Nephron progenitor cell (in vitro differentiated cells): Measurements from ENCODE around the gene STX10.
"Not testable (repeated sequence)": the region's sequence is repeated elsewhere in the genome, so short reads cannot be mapped to it uniquely, and the experiment has no call there.

Source experiments
- DNase-seq: peaks from one replicate; pipeline ENCODE4 v3.0.0; 2021
- H3K27ac Mint-ChIP-seq: 2 replicates; pipeline ENCODE4 v1.8.0; 2021; ENCODE audit warnings: mild to moderate bottlenecking, moderate library complexity, mixed read lengths
- H3K27me3 Mint-ChIP-seq: 2 replicates; pipeline ENCODE4 v1.8.0; 2021; ENCODE audit warnings: mild to moderate bottlenecking, low read depth, mixed read lengths; ENCODE audit not compliant: poor library complexity
- H3K36me3 Mint-ChIP-seq: 2 replicates; pipeline ENCODE4 v1.8.0; 2021; ENCODE audit warnings: low read depth, mixed read lengths
- H3K4me1 Mint-ChIP-seq: 2 replicates; pipeline ENCODE4 v1.8.0; 2021; ENCODE audit warnings: mixed read lengths
- H3K4me3 Mint-ChIP-seq: 2 replicates; pipeline ENCODE4 v1.8.0; 2021; ENCODE audit warnings: mild to moderate bottlenecking, moderate library complexity, mixed read lengths
- H3K9me3 Mint-ChIP-seq: 2 replicates; pipeline ENCODE4 v1.8.0; 2021; ENCODE audit warnings: mild to moderate bottlenecking, moderate library complexity, mixed read lengths
- TF ChIP-seq, protein P1 (sequence below): fragments of 200-600 bp; sonication (generic); IDR thresholded peaks from 2 replicates; pipeline ENCODE4 v1.5.0; 2021; ENCODE audit warnings: antibody characterized with exemption

Gene STX10

DNA sequence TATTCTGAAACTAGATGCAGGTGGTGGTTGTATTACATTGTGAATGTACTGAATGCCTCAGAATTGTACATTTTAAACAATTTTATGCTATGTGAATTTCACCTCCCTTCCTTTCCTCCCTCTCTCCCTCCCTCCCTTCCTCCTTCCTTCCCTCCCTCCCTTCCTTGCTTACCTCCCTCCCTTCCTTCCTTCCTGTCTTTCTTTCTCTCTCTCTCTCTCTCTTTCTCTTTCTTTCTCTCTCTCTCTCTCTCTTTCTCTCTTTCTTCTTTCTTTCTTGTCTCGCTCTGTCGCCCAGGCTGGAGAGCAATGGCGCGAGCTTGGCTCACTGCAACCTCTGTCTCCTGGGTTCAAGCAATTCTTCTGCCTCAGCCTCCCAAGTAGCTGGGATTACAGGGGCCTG, 37.2 kb upstream of the STX10 start:
- H3K36me3 Mint-ChIP-seq, result no peaks in the 10 kb centered on the region

DNA sequence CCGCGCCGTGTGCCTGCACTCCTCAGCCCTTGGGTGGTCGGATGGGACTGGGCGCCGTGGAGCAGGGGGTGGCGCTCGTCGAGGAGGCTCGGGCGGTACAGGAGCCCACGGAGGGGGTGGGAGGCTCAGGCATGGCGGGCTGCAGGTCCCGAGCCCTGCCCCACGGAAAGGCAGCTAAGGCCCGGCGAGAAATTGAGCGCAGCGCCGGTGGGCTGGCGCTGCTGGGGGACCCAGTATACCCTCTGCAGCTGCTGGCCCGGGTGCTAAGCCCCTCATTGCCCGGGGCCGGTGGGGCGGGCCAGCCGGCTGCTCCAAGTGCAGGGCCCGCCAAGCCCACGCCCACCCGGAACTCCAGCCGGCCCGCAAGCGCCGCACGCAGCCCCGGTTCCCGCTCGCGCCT, 36.5 kb upstream of the STX10 start:
- not testable (repeated sequence) for H3K4me3 Mint-ChIP-seq, H3K27ac Mint-ChIP-seq, H3K9me3 Mint-ChIP-seq, DNase-seq, H3K27me3 Mint-ChIP-seq, H3K36me3 Mint-ChIP-seq
- H3K4me1 Mint-ChIP-seq, result peaks cover 17% of the 10 kb centered on the region

More for the DNA sequence above, 37.2 kb upstream of the STX10 start:
- H3K4me3 Mint-ChIP-seq, result no peak overlapping the region
- peak overlapping the region; percentile 87 for H3K27ac Mint-ChIP-seq
- no peak for DNase-seq
- TF ChIP-seq, protein P1, sequence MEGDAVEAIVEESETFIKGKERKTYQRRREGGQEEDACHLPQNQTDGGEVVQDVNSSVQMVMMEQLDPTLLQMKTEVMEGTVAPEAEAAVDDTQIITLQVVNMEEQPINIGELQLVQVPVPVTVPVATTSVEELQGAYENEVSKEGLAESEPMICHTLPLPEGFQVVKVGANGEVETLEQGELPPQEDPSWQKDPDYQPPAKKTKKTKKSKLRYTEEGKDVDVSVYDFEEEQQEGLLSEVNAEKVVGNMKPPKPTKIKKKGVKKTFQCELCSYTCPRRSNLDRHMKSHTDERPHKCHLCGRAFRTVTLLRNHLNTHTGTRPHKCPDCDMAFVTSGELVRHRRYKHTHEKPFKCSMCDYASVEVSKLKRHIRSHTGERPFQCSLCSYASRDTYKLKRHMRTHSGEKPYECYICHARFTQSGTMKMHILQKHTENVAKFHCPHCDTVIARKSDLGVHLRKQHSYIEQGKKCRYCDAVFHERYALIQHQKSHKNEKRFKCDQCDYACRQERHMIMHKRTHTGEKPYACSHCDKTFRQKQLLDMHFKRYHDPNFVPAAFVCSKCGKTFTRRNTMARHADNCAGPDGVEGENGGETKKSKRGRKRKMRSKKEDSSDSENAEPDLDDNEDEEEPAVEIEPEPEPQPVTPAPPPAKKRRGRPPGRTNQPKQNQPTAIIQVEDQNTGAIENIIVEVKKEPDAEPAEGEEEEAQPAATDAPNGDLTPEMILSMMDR, result no peak
- peaks cover 11% of the 10 kb centered on the region for H3K4me1 Mint-ChIP-seq
- no peaks in the 10 kb centered on the region for H3K9me3 Mint-ChIP-seq
- peaks cover 3% of the 10 kb centered on the region for H3K27me3 Mint-ChIP-seq

DNA sequence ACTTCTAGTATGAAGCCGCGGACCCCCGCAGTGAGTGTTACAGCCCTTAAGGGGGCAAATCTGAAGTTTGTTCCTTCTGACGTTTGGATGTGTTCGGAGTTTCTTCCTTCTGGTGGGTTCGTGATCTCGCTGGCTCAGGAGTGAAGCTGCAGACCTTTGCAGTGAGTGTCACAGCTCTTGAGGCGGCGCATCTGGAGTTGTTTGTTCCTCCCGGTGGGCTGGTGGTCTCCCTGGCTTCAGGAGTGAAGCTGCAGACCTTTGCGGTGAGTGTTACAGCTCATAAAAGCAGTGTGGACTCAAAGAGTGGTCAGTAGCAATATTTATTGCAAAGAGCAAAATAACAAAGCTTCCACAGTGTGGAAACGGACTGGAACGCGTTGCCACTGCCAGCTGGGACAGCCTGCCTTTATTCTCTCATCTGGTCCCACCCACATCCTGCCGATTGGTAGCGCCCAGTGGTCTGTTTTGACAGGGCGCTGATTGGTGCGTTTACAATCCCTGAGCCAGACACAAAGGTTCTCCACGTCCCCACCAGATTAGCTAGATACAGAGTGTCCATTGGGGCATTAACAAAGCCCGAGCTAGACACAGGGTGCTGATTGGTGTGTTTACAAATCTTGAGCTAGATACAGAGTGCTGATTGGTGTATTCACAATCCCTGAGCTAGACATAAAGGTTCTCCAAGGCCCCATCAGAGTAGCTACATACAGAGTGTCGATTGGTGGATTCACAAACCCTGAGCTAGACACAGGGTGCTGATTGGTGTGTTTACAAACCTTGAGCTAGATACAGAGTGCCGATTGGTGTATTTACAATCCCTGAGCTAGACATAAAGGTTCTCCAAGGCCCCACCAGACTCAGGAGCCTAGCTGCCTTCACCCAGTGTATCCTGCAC, 35.8 kb upstream of the STX10 start:
- not testable (repeated sequence) for H3K9me3 Mint-ChIP-seq, H3K4me3 Mint-ChIP-seq, H3K36me3 Mint-ChIP-seq, DNase-seq, H3K27me3 Mint-ChIP-seq
- Mint-ChIP-seq H3K27ac (peak overlapping the region; percentile 94), H3K4me1 (peaks cover 20% of the 10 kb centered on the region)

DNA sequence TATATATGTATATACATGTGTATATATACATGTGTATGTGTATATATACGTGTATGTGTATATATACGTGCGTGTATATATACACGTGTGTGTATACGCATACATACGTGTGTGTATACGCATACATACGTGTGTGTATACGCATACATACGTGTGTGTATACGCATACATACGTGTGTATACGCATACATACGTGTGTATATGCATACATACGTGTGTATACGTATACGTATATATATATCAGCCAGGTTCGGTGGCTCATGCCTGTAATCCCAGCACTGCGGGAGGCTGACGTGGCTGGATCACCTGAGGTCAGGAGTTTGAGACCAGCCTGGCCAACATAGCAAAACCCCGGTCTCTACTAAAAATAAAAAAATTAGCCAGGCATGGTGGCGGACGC, 34.8 kb upstream of the STX10 start:
- not testable (repeated sequence) for H3K4me3 Mint-ChIP-seq, H3K27ac Mint-ChIP-seq, H3K36me3 Mint-ChIP-seq, H3K27me3 Mint-ChIP-seq, H3K9me3 Mint-ChIP-seq, DNase-seq
- H3K4me1 Mint-ChIP-seq, result peaks cover 29% of the 10 kb centered on the region

DNA sequence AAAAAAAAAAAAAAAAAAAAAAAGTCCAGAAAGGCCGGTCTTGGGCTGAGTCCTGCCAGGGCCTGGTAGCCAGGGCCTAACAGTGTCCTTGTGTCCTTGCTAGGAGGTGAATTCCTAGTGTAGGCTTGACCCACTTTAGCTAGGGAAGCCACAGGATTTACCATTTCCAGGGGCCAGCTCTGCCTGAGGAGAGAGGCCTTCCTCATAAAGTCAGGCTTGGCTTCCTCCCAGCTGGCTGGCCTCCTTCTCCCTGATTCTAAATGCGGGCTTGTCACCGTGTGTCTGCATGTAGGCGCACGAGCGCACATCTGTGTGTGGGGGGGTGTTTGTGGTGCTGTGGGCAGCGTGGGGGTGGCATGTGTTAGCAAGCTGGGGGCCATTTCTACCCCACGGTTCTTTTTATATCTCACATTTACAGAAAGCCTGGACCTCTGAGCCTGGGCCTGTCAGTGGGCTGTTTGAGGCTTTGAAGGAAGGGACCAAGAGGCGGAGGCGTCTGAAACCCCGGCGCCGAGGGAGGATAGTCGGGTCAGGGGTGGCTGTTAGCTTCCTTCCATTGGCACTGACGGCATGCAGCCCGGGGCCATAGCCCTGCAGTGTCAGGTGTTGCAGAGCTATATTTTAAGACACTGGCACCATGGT, 31.7 kb upstream of the STX10 start:
- no peaks in the 10 kb centered on the region for H3K36me3 Mint-ChIP-seq
- peak overlapping the region; percentile 98 for H3K27ac Mint-ChIP-seq
- no peak overlapping the region for H3K4me3 Mint-ChIP-seq
- peaks cover 25% of the 10 kb centered on the region for H3K4me1 Mint-ChIP-seq
- DNase-seq, result no peak
- peaks cover 3% of the 10 kb centered on the region for H3K27me3 Mint-ChIP-seq
- H3K9me3 Mint-ChIP-seq, result no peaks in the 10 kb centered on the region
- TF ChIP-seq, protein P1, result no peak

DNA sequence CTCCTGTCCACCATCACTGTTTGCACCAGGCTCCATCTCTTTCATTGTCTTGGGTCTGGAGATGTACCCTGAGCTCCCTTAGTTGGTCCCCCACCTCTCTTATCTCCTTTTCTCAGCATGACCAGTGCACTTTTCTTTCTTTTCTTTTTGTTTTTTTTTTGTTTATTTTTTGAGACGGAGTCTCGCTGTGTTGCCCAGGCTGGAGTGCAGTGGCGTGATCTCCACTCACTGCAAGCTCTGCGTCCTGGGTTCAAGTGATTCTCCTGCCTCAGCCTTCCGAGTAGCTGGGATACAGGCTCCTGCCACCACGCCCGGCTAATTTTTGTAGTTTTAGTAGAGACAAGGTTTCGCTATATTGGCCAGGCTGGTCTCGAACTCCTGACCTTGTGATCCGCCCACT, 28.1 kb upstream of the STX10 start:
- H3K27ac Mint-ChIP-seq, H3K4me3 Mint-ChIP-seq, H3K36me3 Mint-ChIP-seq: not testable (repeated sequence)

DNA sequence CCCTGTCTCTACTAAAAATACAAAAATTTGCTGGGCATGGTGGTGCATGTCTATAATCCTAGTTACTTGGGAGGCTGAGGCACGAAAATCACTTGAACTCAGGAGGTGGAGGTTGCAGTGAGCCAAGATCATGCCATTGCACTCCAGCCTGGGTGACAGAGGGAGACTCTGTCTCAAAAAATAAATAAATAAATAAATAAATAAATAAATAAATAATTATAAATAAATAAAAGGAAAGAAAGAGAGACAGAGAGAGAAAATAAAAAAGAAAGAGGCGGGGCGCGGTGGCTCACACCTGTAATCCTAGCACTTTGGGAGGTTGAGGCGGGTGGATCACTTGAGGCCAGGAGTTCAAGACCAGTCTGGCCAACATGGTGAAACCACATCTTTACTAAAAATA, 27.4 kb upstream of the STX10 start:
- not testable (repeated sequence) for H3K9me3 Mint-ChIP-seq, H3K27me3 Mint-ChIP-seq, H3K4me3 Mint-ChIP-seq, DNase-seq, H3K36me3 Mint-ChIP-seq, H3K27ac Mint-ChIP-seq
- peaks cover 33% of the 10 kb centered on the region for H3K4me1 Mint-ChIP-seq

More for the DNA sequence above, 28.1 kb upstream of the STX10 start:
- not testable (repeated sequence) for H3K27me3 Mint-ChIP-seq, DNase-seq, H3K9me3 Mint-ChIP-seq
- peaks cover 26% of the 10 kb centered on the region for H3K4me1 Mint-ChIP-seq

DNA sequence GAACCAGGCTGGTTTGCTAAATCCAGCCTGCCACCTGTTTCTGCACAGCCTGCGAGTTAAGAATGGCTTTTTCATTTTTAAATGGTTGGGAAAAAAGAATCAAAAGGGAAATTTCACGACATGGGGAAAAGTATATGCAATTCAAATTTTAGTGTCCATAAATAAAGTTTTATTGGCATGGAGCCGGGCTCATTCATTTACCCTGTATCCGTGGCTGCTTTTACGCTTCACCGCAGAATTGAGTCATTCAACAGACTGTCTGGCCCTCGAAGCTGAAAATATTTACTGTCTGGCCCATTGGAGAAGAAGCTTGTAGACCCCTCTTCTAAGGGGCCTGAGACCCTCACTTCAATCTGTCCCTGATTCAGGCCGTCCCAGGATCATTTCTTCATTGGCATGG, 26.2 kb upstream of the STX10 start:
- Mint-ChIP-seq H3K27ac (peak overlapping the region; percentile 95), H3K27me3 (peaks cover 2% of the 10 kb centered on the region), H3K36me3 (no peaks in the 10 kb centered on the region), H3K9me3 (no peaks in the 10 kb centered on the region), H3K4me1 (peaks cover 35% of the 10 kb centered on the region), H3K4me3 (no peak overlapping the region)
- DNase-seq, result no peak
- TF ChIP-seq, protein P1, result no peak
